ENCODE data around the gene ACTR6. TPM values are rescaled to one million over a fixed set of nuclear protein-coding genes. Genes with fewer than 3 reads are reported as not detected.
"Not testable (repeated sequence)": the region's sequence is repeated elsewhere in the genome, so short reads cannot be mapped to it uniquely, and the experiment has no call there.

ACTR6 gene
- total RNA-seq, 2 donors from 2014 or later, result 10.3 to 32.6 TPM

DNA sequence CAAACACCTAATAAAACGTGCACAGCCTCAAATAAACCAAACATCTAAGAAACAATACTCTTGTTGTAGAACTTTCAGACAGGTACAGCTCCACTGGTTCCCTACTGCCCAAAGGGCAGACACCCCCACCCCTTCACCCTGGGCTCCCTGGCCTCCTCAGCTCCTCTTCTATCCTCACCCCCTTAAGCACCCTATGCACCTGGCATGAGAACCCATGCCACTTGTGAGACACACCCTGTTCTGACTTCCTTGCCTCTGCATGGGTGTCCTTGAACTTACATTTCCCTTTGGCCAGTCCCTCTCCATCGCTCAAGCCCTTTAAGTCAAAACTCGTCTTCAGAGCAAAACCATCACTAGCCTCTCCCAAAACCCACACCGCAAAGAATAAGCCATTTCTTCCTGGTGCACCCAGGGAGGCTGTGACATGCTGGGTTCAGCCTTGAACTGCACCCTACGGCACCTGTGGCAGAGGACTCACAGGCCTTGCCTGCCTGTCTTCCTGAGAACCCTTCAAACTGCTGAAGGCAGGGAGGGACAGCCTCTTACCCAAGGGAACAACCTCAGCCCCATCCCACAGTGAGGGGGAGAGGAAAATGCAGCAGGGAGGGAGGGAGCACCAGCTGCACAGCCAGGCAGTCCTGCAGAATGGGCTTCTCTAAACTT, 12.6 kb upstream of the ACTR6 start:
- H3K9me3 ChIP-seq, result no peaks in the 10 kb centered on the region
- no peaks in the 10 kb centered on the region for H3K36me3 ChIP-seq
- DNase-seq (ENCODE audit: low spot score), result no peak
- TF ChIP-seq POLR2AphosphoS5 (IDR thresholded peaks at IDR 0.05) (no peak), POLR2A (IDR thresholded peaks at IDR 0.05) (no peak), CTCF (IDR thresholded peaks at IDR 0.05) (no peak)
- 89% methylated on average over 5 of the region's 5 CpGs for WGBS
- H3K27me3 ChIP-seq (replicated peaks; ENCODE audit: insufficient read depth), result no peaks in the 10 kb centered on the region
- H3K4me3 ChIP-seq, result no peak overlapping the region
- H3K4me1 ChIP-seq (replicated peaks), result no peaks in the 10 kb centered on the region
- no peak overlapping the region for H3K27ac ChIP-seq
- intact Hi-C loops (cut with DNase I), result no loop called here

- 91% methylated on average over 11 of the region's 11 CpGs for WGBS
- intact Hi-C loops (cut with DNase I); H3K27me3 ChIP-seq (replicated peaks; ENCODE audit: insufficient read depth); H3K4me3 ChIP-seq; DNase-seq (ENCODE audit: low spot score); H3K4me1 ChIP-seq (replicated peaks); H3K9me3 ChIP-seq; H3K36me3 ChIP-seq; H3K27ac ChIP-seq: not testable (repeated sequence)
Observed at GRCh38 chr12:100188888-100189635, 11.6 kb upstream of the ACTR6 start.

GRCh38 chr12:100189636-100190394, 10.8 kb upstream of the ACTR6 start:
- Histone ChIP-seq H3K4me1 (replicated peaks) (no peaks in the 10 kb centered on the region), H3K9me3 (no peaks in the 10 kb centered on the region), H3K27me3 (replicated peaks; ENCODE audit: insufficient read depth) (no peaks in the 10 kb centered on the region), H3K36me3 (no peaks in the 10 kb centered on the region), H3K27ac (no peak overlapping the region), H3K4me3 (no peak overlapping the region)
- intact Hi-C loops (cut with DNase I), result no loop called here
- TF ChIP-seq POLR2AphosphoS5 (IDR thresholded peaks at IDR 0.05), result no peak
- no peak for TF ChIP-seq CTCF (IDR thresholded peaks at IDR 0.05)
- no peak for TF ChIP-seq POLR2A (IDR thresholded peaks at IDR 0.05)
- 87% methylated on average over 13 of the region's 13 CpGs for WGBS
- DNase-seq (ENCODE audit: low spot score), result no peak

- WGBS, result 97% methylated on average over 1 of the region's 1 CpG
- DNase-seq (ENCODE audit: low spot score), result no peak
- Histone ChIP-seq H3K4me3 (no peak overlapping the region), H3K9me3 (no peaks in the 10 kb centered on the region), H3K4me1 (replicated peaks) (no peaks in the 10 kb centered on the region), H3K36me3 (no peaks in the 10 kb centered on the region), H3K27me3 (replicated peaks; ENCODE audit: insufficient read depth) (no peaks in the 10 kb centered on the region), H3K27ac (no peak overlapping the region)
- intact Hi-C loops (cut with DNase I), result no loop called here
- TF ChIP-seq POLR2A (IDR thresholded peaks at IDR 0.05), result no peak
- TF ChIP-seq POLR2AphosphoS5 (IDR thresholded peaks at IDR 0.05), result no peak
- TF ChIP-seq CTCF (IDR thresholded peaks at IDR 0.05), result no peak
Observed at GRCh38 chr12:100193085-100193484, 7.5 kb upstream of the ACTR6 start.

GRCh38 chr12:100197486-100197885, 3.1 kb upstream of the ACTR6 start:
- Histone ChIP-seq H3K27ac (no peak overlapping the region), H3K36me3 (no peaks in the 10 kb centered on the region), H3K4me3 (no peak overlapping the region), H3K4me1 (replicated peaks) (peaks cover 3% of the 10 kb centered on the region), H3K9me3 (no peaks in the 10 kb centered on the region), H3K27me3 (replicated peaks; ENCODE audit: insufficient read depth) (no peaks in the 10 kb centered on the region)
- intact Hi-C loops (cut with DNase I), result no loop called here
- WGBS, result 88% methylated on average over 4 of the region's 4 CpGs
- DNase-seq (ENCODE audit: low spot score), result no peak
- TF ChIP-seq CTCF (IDR thresholded peaks at IDR 0.05) (no peak), POLR2AphosphoS5 (IDR thresholded peaks at IDR 0.05) (no peak), POLR2A (IDR thresholded peaks at IDR 0.05) (no peak)

Measured in prostate gland (tissue), 2 donors.